Mononuclear cell (primary cell): Measurements from ENCODE around the gene GRB14. TPM values are rescaled to one million over a fixed set of nuclear protein-coding genes. Genes with fewer than 3 reads are reported as not detected.
"Not testable (repeated sequence)": the region's sequence is repeated elsewhere in the genome, so short reads cannot be mapped to it uniquely, and the experiment has no call there.

Experiments used
- H3K27me3 ChIP-seq: 2 replicates; pipeline ENCODE4 v1.6.0; 2011; ENCODE audit warnings: low read length, control low read depth; ENCODE audit not compliant: insufficient read depth
- H3K4me1 ChIP-seq: 2 replicates; pipeline ENCODE4 v1.5.1; 2011; ENCODE audit warnings: mild to moderate bottlenecking, low read length, control low read depth; ENCODE audit not compliant: insufficient read depth
- H3K4me3 ChIP-seq: 2 replicates; pipeline ENCODE4 v1.5.1; 2011; ENCODE audit warnings: mild to moderate bottlenecking, low read length, moderate library complexity
- H3K9me3 ChIP-seq: 2 replicates; pipeline ENCODE4 v1.5.1; 2011; ENCODE audit warnings: low read depth, mild to moderate bottlenecking, control low read depth, low read length
- total RNA-seq: library from RNA; depleted of rRNA; stranded (reverse); fragments of >200 nt; gene quantifications from one replicate; pipeline ENCODE4 v1.2.3, GENCODE V29; 2012

GRB14 gene
- total RNA-seq, 1 donor = 2.0 TPM

DNA sequence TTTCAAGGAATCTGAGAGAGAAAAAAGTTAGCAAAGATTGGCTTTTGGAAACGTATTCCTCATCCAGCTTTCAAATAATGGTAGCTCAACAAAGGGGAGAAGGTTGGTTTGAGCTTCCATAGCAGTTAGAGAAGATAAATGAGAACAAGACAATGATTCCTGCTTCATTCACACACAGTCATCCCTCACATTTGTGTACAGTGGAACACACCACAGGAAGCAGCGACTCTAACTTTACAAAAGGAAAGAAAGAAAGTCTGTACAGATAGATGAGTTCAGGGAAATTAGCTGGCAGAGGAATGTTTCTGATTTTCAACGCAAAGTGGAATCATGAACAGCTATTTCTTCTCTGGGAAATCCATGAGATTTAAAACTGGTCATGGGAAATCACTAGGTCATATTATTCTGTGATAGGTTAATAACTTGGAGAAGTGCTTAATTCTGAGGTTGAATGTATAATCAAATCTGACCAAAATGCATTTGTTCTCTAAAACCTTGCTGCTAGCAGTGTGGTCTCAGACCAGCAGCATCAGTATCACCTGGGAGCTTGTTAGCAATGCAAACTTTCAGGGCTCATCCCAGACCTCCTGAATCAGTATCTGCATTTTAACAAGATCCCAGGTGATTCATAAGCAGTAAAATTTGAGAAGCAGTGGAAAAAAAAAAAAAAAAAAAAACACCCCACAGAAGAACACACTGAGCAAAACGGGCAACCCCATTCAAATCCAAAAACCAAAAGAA is 112.0 kb downstream of the GRB14 start:
- H3K9me3 ChIP-seq = no peaks in the 10 kb centered on the region
- H3K4me3 ChIP-seq = no peak overlapping the region
- H3K27me3 ChIP-seq = no peaks in the 10 kb centered on the region
- no peaks in the 10 kb centered on the region for H3K4me1 ChIP-seq

DNA sequence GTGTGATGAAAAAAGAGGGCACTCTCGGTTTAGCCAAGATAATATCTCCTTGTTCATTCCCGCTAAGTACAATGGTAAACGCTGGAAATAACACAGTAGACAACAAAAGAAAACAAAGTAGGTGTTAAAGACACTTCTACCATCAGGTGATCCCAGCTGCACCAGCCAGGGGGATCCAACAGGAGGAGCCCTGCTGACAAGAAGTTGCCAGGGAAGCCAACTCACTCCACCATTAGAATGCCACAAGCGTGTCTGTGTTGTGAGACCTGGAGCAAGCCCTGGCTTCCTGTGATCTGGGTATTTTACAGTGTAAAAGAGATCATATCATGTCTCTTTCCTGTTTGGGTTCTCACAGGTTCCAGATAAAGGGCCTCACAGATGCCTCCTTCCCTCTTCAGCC is 117.0 kb downstream of the GRB14 start:
- Histone ChIP-seq H3K27me3 (no peaks in the 10 kb centered on the region), H3K9me3 (no peaks in the 10 kb centered on the region), H3K4me1 (no peaks in the 10 kb centered on the region), H3K4me3 (no peak overlapping the region)

DNA sequence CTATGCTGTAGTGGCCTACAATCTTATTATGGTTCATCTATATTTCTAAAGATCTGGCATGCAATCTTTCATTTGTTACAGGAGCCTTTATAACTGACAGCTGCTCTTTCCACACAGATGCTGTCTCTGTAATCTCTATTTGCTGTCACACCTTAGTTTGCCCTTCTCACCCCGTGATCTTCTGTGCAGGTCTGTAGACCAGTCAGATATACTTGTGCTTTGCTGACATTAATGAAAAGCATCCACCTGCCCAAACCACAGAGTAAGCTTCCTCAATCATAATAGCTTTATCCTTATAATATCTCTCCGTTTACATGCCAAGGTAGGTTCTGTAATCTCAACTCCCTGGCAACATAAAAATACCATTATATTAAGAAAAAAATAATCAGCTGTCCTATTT is 122.4 kb downstream of the GRB14 start:
- no peak overlapping the region for H3K4me3 ChIP-seq
- no peaks in the 10 kb centered on the region for H3K27me3 ChIP-seq

DNA sequence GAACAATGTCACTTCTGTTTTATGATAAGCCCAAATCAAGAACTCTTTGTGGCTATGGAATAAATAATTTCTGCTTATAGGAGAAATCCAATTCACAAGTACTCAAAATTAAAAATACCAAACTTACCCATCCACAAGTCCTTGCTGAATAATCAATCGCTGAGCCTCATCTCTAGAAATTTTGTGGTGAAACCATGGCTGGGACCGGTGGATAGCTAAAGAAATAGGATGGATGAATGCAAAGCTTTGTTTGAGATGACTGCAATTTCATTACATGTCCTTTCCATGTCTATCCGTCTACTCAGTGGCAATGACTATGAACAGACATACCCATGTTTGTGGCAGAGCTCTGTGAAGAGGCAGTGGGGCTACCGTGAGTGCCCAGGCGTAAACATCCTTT is 124.4 kb downstream of the GRB14 start:
- Histone ChIP-seq H3K9me3 (no peaks in the 10 kb centered on the region), H3K27me3 (no peaks in the 10 kb centered on the region)

More for the DNA sequence above, 122.4 kb downstream of the GRB14 start:
- Histone ChIP-seq H3K9me3 (no peaks in the 10 kb centered on the region), H3K4me1 (no peaks in the 10 kb centered on the region)

DNA sequence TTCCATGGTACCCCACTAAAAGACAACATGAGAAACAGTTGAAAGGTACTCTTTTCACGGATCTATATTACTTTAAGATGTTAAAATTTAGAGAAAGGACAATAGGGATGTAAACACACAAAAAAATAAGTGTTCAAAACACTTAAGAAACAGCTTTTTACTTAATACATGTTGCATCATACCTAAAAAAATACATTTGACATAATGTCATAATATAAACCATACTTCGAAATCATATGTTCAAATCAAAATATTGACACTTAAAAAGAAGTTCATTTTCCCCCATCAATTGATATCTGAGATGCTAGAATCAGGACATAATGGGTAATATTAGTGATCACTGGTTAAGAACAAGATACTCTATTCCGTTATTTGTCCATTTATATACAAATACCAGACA is 124.9 kb downstream of the GRB14 start:
- no peaks in the 10 kb centered on the region for H3K9me3 ChIP-seq

More for the DNA sequence above, 124.4 kb downstream of the GRB14 start:
- H3K4me1 ChIP-seq = no peaks in the 10 kb centered on the region
- no peak overlapping the region for H3K4me3 ChIP-seq

DNA sequence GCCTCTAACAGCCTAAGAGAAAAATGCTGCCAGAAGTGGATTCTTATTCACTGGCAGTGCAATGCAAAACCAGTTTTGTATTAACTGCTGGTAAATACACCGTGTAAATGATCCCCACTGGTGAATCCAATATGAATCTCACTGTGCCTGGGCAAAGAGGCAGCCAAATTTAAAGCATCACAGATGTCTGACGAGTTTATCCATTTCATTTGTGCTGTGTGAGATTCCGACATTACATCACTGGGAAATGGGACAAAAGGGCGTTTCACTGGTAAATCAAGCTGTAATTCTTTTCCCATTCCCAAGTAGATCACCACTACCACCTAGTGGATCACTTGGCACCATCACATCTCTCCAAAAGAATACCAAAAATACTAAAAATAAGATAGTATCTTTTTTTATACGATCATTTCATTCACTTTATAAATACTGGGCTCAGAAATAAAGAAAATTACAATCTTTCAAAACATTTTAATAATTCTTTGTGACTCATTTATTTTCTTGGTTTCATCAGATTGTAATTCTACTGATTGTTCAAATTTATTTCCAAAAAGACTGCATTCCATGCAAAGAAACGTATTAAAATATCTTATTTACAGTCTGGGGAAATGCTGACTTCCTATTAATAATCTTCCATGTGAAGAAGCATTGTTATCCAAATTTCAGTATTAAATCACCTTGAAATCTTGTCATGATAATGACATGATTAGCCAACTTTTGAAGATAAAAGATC is 125.6 kb downstream of the GRB14 start:
- no peaks in the 10 kb centered on the region for H3K27me3 ChIP-seq
- no peaks in the 10 kb centered on the region for H3K9me3 ChIP-seq
- no peak overlapping the region for H3K4me3 ChIP-seq
- no peaks in the 10 kb centered on the region for H3K4me1 ChIP-seq

More for the DNA sequence above, 124.9 kb downstream of the GRB14 start:
- no peaks in the 10 kb centered on the region for H3K27me3 ChIP-seq
- no peaks in the 10 kb centered on the region for H3K4me1 ChIP-seq
- no peak overlapping the region for H3K4me3 ChIP-seq

DNA sequence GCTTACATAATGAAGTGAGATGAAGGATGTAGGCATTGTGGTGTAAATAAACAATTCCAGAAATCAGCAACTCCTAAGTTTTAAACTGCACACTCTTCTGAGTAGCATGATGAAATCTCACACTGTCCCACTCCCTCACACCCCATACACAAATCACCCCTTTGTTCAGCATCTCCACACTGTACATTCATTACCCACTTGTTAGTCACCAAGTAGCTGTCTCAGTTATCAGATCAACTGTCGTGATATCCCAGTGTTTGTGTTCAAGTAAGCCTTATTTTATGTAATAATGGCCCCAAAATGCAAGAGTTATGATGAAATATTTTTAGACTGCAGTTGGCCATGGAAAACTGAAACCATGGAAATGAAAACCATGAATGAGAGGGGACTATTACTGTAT is 135.7 kb downstream of the GRB14 start:
- no peak overlapping the region for H3K4me3 ChIP-seq
- H3K4me1 ChIP-seq = no peaks in the 10 kb centered on the region
- no peaks in the 10 kb centered on the region for H3K27me3 ChIP-seq
- no peaks in the 10 kb centered on the region for H3K9me3 ChIP-seq

DNA sequence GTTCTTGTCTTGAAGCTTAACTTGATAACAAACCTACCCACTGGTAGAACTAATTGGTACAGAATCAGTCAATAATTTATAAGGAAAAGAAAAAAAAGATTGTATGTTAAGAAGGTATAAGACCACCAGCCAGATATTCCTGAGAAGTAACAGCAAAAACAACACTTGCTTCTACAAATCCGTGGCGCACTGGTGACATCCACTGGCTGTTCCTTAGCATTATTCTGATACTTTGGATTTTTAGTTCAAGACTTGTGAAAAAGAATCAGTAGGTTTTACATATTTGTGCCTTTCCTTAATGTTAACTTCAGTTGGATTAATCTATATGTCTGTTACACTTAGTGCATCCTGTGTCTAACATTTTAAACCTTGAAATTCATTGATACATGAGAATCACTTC is 141.8 kb downstream of the GRB14 start:
- H3K4me3 ChIP-seq = no peak overlapping the region
- no peaks in the 10 kb centered on the region for H3K9me3 ChIP-seq
- no peaks in the 10 kb centered on the region for H3K27me3 ChIP-seq
- H3K4me1 ChIP-seq = no peaks in the 10 kb centered on the region

DNA sequence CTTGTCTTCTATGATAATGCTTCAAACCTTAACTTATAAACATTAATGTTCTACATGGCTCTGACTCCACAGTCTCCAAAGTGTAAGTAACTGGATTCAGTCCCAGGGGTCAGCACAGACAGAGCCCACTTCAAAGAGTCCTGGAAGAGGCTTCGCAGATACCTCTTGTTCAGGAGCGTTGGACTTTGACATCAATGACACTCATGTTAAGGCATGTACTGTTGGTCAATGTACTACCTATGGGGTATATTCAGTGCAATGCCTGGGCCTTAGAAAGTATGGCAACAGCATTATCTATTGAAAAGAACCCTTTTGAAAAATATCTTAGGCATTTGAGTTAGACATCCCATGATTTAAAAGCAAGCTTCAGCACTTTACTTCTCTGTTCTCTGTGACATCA is 143.1 kb downstream of the GRB14 start:
- Histone ChIP-seq H3K4me3 (no peak overlapping the region), H3K4me1 (no peaks in the 10 kb centered on the region), H3K27me3 (no peaks in the 10 kb centered on the region), H3K9me3 (no peaks in the 10 kb centered on the region)

DNA sequence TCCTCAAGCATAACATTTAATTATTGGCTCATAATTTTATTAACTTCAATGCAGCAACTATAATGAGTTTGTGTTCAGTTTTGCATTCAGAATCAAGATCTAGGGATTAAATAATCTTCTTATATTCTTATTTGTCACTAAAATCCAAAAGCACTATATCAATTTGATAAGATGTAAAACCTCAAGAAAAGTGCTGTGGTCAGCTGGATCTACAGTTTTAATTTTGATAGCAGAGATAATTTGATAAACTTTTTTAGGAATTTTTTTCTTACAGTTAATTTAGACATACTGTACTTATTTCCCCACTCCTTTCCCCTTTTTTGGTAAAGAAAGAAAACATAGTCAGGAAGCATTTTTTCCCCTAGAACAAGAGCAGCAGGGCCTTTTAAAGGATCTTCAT is 146.4 kb downstream of the GRB14 start:
- Histone ChIP-seq H3K4me3 (no peak overlapping the region), H3K27me3 (no peaks in the 10 kb centered on the region), H3K4me1 (no peaks in the 10 kb centered on the region)

DNA sequence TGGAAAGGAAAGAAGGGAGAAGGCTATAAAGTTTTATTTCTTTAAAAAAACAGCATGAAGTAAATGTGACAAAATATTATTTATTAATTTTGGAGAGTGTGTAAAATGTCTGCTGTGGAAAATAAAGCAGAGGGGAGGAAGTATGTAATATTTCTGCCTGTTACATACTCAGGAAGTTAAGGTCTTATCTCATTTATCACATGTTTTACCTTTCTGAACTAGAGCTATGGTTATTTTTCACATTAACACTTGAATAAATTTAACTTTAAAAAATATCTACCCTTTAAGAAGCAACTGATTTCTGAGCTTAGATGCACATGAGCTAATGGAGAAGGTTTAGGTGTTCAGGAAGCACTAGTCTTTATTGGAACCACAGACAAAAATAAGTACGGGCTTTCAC is 148.3 kb downstream of the GRB14 start:
- no peaks in the 10 kb centered on the region for H3K9me3 ChIP-seq
- H3K4me1 ChIP-seq = no peaks in the 10 kb centered on the region
- no peak overlapping the region for H3K4me3 ChIP-seq
- H3K27me3 ChIP-seq = no peaks in the 10 kb centered on the region

More for the DNA sequence above, 146.4 kb downstream of the GRB14 start:
- H3K9me3 ChIP-seq = no peaks in the 10 kb centered on the region

DNA sequence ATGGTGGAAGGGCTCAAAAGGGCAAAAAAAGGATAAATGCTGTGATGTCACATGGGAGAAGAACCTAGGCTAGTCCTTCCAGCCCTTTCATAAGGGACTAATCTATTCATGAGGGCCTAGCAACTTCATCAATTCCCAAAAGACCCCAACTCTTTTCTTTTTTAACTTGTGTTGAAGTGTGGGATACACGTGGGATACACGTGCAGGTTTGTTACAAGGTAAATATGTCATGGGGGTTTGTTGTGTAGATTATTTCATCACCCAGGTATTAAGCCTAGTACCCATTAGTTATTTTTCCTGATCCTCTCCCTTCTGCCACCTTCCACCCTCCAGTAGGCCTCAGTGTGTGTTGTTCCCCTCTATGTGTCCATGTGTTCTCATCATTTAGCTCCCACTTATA is 156.2 kb downstream of the GRB14 start:
- not testable (repeated sequence) for H3K27me3 ChIP-seq, H3K4me3 ChIP-seq, H3K9me3 ChIP-seq, H3K4me1 ChIP-seq

DNA sequence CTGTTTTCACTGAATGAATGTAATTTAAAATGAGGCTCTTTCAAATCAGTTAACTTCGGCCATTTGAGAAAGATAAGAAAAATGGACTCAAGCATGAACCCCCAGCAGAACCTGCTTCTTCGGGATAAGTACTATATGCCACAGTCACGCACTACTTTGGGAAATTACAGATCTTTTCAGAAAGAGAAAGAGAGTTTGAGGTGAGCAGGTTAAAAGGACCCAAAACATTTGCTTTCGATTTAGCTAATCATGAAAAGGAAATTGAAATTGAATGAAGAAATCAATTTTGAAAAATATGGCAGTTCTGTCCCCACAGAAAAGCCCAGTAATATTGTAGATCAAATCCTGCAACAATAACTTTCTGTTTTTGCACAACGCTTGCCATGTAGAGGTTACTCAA is 156.9 kb downstream of the GRB14 start:
- Histone ChIP-seq H3K4me1 (no peaks in the 10 kb centered on the region), H3K4me3 (no peak overlapping the region), H3K27me3 (no peaks in the 10 kb centered on the region), H3K9me3 (no peaks in the 10 kb centered on the region)

DNA sequence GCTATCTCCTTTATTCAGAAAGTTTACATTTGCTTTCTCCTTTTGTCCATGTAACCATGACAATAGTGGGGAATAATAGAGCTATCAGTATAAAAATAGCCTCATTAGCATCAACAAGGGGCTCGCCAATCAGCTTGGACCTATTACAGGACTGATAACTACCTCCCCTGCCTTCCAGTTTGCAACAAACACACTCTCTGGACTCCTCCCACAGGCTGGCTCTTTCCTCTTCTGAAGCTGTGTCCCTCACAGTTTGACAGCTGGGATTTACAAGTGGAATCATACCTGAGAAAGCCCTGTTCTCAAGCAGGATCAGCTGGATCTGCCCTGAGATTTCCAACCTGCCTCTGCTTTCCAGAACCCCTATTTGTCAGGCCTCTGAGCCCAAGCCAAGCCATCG is 162.5 kb downstream of the GRB14 start:
- no peak overlapping the region for H3K4me3 ChIP-seq
- H3K27me3 ChIP-seq = no peaks in the 10 kb centered on the region
- no peaks in the 10 kb centered on the region for H3K9me3 ChIP-seq
- H3K4me1 ChIP-seq = no peaks in the 10 kb centered on the region

DNA sequence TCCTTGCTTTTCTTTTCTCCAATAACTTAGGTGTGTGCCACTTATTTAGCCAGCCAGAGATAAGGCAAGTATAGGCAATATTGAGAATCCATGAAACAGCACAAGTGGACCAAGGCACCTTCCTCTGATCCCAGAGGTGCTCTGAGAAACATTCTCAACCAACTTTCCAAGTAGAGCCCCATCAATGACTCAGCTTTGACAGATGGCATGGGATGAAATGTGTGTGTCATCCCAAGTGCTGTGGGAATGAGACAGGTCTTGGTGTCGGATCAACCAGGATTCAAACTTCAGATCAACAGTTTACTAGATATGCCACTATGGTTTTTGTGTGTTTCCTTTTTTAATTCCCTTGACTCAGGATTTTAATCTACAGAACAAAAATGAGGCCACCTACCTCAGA is 164.0 kb downstream of the GRB14 start:
- Histone ChIP-seq H3K27me3 (no peaks in the 10 kb centered on the region), H3K4me3 (no peak overlapping the region), H3K9me3 (no peaks in the 10 kb centered on the region), H3K4me1 (no peaks in the 10 kb centered on the region)

DNA sequence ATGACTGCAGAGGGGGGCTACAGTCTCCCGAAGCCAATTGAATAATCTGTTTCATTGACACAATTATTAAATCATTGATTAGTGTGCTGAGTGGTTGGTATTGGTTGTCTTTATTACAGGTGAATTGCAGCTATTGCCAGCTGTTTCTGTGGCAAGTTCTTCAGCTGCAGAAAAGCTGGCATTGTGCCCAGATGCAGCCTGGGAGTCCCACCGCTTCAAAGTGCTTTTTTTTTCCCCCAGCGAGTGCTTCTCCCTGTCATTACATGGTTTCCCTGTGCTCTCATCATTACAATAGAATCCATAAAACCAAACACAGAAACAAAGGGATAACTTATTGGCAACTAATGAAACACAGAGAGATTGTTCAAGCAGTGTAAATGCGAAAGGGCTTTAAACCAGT is 164.7 kb downstream of the GRB14 start:
- no peaks in the 10 kb centered on the region for H3K4me1 ChIP-seq
- H3K27me3 ChIP-seq = no peaks in the 10 kb centered on the region
- H3K4me3 ChIP-seq = no peak overlapping the region
- H3K9me3 ChIP-seq = no peaks in the 10 kb centered on the region
